ENCODE results near the gene ZFHX3. TPM values are rescaled to one million over a fixed set of nuclear protein-coding genes. Genes with fewer than 3 reads are reported as not detected.

ZFHX3 gene
- total RNA-seq, 1 experiment from 2014 or later: 13.6 TPM

GRCh38 chr16:73033271-73033998, 14.5 kb downstream of the ZFHX3 start:
- Mint-ChIP-seq H3K27me3 (ENCODE audit: unreplicated experiment) (no peaks in the 10 kb centered on the region), H3K9me3 (ENCODE audit: low read depth, unreplicated experiment) (no peaks in the 10 kb centered on the region), H3K4me3 (ENCODE audit: low read depth, unreplicated experiment) (no peak overlapping the region), H3K36me3 (ENCODE audit: insufficient read depth, unreplicated experiment) (peaks cover 5% of the 10 kb centered on the region), H3K27ac (ENCODE audit: unreplicated experiment) (no peak overlapping the region), H3K4me1 (ENCODE audit: low read depth, unreplicated experiment) (peaks cover 46% of the 10 kb centered on the region)
- TF ChIP-seq, protein P1, sequence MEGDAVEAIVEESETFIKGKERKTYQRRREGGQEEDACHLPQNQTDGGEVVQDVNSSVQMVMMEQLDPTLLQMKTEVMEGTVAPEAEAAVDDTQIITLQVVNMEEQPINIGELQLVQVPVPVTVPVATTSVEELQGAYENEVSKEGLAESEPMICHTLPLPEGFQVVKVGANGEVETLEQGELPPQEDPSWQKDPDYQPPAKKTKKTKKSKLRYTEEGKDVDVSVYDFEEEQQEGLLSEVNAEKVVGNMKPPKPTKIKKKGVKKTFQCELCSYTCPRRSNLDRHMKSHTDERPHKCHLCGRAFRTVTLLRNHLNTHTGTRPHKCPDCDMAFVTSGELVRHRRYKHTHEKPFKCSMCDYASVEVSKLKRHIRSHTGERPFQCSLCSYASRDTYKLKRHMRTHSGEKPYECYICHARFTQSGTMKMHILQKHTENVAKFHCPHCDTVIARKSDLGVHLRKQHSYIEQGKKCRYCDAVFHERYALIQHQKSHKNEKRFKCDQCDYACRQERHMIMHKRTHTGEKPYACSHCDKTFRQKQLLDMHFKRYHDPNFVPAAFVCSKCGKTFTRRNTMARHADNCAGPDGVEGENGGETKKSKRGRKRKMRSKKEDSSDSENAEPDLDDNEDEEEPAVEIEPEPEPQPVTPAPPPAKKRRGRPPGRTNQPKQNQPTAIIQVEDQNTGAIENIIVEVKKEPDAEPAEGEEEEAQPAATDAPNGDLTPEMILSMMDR (IDR thresholded peaks at IDR 0.05; ENCODE audit: unreplicated experiment): no peak
- intact Hi-C loops (cut with micrococcal nuclease; ENCODE audit: unreplicated experiment): no loop called here
- DNase-seq: no peak
- CTCF ChIA-PET: no interaction called here
- no TSS peak for BruUV-seq (replicated peaks)

DNA sequence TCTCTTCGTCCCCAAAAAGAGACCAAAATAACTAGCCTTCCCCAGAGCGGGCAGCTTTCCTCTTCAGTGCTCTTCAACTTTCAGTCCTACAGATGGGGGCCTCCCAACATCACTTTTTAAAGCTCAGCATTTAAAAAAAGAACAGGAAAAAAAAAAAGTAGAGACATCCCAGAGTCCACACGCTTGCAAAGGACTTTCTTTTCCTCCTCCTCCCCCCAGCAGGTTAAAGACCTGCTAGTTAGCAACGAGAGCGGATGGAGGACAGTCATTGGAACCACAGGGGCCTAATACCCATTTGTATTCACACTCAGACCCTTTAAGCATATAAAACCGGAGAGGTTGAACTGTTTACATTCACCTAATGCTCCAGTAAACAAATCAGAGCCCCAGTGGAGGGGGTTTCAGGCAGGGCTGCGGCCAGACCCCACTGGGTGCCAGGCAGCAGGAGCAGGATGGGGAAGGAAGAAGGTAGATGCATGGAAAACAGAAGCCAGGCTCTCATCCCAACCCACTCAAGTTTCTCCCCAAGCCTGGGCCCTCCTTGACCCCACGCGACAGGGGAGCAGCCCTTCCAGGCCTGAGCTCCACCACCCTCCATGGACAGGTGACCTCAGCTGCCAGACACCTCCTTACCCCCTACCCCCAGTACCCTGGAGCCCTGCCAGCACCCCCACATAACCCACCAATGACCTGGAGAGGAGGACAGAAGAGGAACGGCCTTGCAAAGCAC, 15.2 kb downstream of the ZFHX3 start:
- no peak overlapping the region for H3K27ac Mint-ChIP-seq (ENCODE audit: unreplicated experiment)
- TF ChIP-seq, protein P1 (IDR thresholded peaks at IDR 0.05; ENCODE audit: unreplicated experiment): no peak
- H3K27me3 Mint-ChIP-seq (ENCODE audit: unreplicated experiment): no peaks in the 10 kb centered on the region
- BruUV-seq (replicated peaks): no TSS peak
- H3K9me3 Mint-ChIP-seq (ENCODE audit: low read depth, unreplicated experiment): no peaks in the 10 kb centered on the region
- peaks cover 5% of the 10 kb centered on the region for H3K36me3 Mint-ChIP-seq (ENCODE audit: insufficient read depth, unreplicated experiment)
- intact Hi-C loops (cut with micrococcal nuclease; ENCODE audit: unreplicated experiment): no loop called here
- DNase-seq: no peak
- CTCF ChIA-PET: interaction anchor here (1.0 kb wide), 1 partner anchor 151 kb away, joined by 3 read pairs; no protein-coding TSS in a partner anchor
- H3K4me1 Mint-ChIP-seq (ENCODE audit: low read depth, unreplicated experiment): peaks cover 45% of the 10 kb centered on the region
- no peak overlapping the region for H3K4me3 Mint-ChIP-seq (ENCODE audit: low read depth, unreplicated experiment)

DNA sequence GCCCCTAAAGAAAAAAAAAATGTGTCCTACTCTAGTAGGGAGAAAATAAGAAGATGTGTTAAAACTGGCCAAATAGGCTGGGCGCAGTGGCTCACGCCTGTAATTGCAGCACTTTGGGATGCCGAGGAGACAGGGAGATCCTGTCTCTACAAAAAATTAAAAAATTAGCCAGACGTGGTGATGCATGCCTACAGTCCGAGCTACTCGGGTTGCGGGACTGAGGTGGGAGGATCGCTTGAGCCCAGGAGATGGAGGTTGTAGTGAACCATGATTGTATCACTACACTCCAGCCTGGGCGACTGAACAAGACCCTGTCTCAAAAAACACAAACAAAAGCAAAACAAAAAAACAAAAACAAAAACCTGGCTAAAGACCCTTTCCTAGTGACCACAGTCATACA, 15.9 kb downstream of the ZFHX3 start:
- H3K4me3 Mint-ChIP-seq (ENCODE audit: low read depth, unreplicated experiment): no peak overlapping the region
- peaks cover 5% of the 10 kb centered on the region for H3K36me3 Mint-ChIP-seq (ENCODE audit: insufficient read depth, unreplicated experiment)
- no TSS peak for BruUV-seq (replicated peaks)
- CTCF ChIA-PET: interaction anchor here (0.6 to 1.0 kb wide), 2 partner anchors 10 to 152 kb away, joined by 3 to 4 read pairs; no protein-coding TSS in a partner anchor
- intact Hi-C loops (cut with micrococcal nuclease; ENCODE audit: unreplicated experiment): no loop called here
- TF ChIP-seq, protein P1 (IDR thresholded peaks at IDR 0.05; ENCODE audit: unreplicated experiment): no peak
- H3K27ac Mint-ChIP-seq (ENCODE audit: unreplicated experiment): no peak overlapping the region
- no peak for DNase-seq
- no peaks in the 10 kb centered on the region for H3K9me3 Mint-ChIP-seq (ENCODE audit: low read depth, unreplicated experiment)
- H3K4me1 Mint-ChIP-seq (ENCODE audit: low read depth, unreplicated experiment): peaks cover 42% of the 10 kb centered on the region
- no peaks in the 10 kb centered on the region for H3K27me3 Mint-ChIP-seq (ENCODE audit: unreplicated experiment)

GRCh38 chr16:73031155-73031866, 16.6 kb downstream of the ZFHX3 start:
- no peaks in the 10 kb centered on the region for H3K9me3 Mint-ChIP-seq (ENCODE audit: low read depth, unreplicated experiment)
- no peak for DNase-seq
- H3K36me3 Mint-ChIP-seq (ENCODE audit: insufficient read depth, unreplicated experiment): peaks cover 5% of the 10 kb centered on the region
- H3K27ac Mint-ChIP-seq (ENCODE audit: unreplicated experiment): no peak overlapping the region
- H3K27me3 Mint-ChIP-seq (ENCODE audit: unreplicated experiment): no peaks in the 10 kb centered on the region
- BruUV-seq (replicated peaks): no TSS peak
- CTCF ChIA-PET: interaction anchor here (0.6 kb wide), 1 partner anchor 9 kb away, joined by 4 read pairs; no protein-coding TSS in a partner anchor
- no peak overlapping the region for H3K4me3 Mint-ChIP-seq (ENCODE audit: low read depth, unreplicated experiment)
- TF ChIP-seq, protein P1 (IDR thresholded peaks at IDR 0.05; ENCODE audit: unreplicated experiment): no peak
- intact Hi-C loops (cut with micrococcal nuclease; ENCODE audit: unreplicated experiment): no loop called here
- peaks cover 35% of the 10 kb centered on the region for H3K4me1 Mint-ChIP-seq (ENCODE audit: low read depth, unreplicated experiment)
